HG03520 (cell line): ENCODE results near the gene FAM120A.

Experiments used
- ATAC-seq: cut with Tn5 transposase; IDR thresholded peaks from one replicate; pipeline ENCODE4 v1.9.1; 2021; ENCODE audit warnings: mild to moderate bottlenecking, moderate library complexity; ENCODE audit not compliant: unreplicated experiment

Gene FAM120A

GRCh38 chr9:93546356-93546755 is 94.9 kb downstream of the FAM120A start:
- no peak for ATAC-seq

- no peak for ATAC-seq
Measured at GRCh38 chr9:93549611-93550010, 98.1 kb downstream of the FAM120A start.

GRCh38 chr9:93552923-93553322 is 101.4 kb downstream of the FAM120A start:
- ATAC-seq = no peak

GRCh38 chr9:93555370-93555769 is 103.9 kb downstream of the FAM120A start:
- ATAC-seq = no peak

GRCh38 chr9:93557366-93558137 is 106.1 kb downstream of the FAM120A start:
- ATAC-seq = no peak

GRCh38 chr9:93558503-93558902 is 107.0 kb downstream of the FAM120A start:
- no peak for ATAC-seq

- no peak for ATAC-seq
Measured at GRCh38 chr9:93560991-93561390, 109.5 kb downstream of the FAM120A start.

- no peak for ATAC-seq
Measured at GRCh38 chr9:93562157-93562556, 110.7 kb downstream of the FAM120A start.

GRCh38 chr9:93565089-93565488 is 113.6 kb downstream of the FAM120A start:
- no peak for ATAC-seq

DNA sequence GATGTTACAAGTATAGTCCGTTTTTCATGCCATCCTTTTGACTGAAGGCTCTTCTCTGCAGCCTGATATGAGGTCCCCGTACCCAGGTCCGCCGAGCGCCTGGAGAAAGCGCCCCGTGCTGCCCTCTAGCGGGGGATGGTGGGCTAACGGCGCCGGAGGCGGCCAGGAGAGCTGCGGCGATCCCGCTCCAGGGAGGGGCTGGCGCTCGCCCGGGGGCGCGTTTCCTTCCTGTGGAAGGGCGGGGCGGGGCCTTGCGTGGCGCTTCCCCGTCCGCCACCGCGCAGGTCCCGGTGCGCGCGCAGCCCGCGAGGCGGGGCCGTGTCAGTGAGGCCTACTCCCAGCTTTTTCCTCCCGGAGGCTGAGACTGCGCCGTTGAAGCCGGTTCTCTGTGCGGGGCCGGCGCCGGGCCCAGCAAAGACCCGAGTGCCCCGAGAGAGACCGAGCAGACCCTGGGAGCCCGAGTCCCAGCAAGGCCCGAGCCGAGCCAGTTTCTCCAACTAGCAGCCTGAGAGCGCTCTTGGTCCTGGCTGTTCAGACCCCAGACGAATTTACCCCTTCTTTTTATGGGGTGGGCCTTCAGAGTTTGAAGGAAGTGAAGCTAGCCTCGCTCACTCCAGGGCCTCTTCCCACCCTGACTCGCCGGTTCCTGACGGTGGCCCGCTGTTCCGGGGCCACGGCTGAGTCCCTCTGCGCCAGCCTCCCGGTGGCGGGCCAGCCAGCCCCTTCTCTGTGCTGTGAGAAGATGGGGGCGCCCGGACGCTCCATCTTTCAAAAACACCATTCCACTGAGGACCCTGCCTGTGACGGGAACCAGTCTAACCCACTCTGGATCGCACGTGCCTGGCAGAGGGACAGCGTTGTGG is 115.2 kb downstream of the FAM120A start:
- ATAC-seq = peak; percentile 93

DNA sequence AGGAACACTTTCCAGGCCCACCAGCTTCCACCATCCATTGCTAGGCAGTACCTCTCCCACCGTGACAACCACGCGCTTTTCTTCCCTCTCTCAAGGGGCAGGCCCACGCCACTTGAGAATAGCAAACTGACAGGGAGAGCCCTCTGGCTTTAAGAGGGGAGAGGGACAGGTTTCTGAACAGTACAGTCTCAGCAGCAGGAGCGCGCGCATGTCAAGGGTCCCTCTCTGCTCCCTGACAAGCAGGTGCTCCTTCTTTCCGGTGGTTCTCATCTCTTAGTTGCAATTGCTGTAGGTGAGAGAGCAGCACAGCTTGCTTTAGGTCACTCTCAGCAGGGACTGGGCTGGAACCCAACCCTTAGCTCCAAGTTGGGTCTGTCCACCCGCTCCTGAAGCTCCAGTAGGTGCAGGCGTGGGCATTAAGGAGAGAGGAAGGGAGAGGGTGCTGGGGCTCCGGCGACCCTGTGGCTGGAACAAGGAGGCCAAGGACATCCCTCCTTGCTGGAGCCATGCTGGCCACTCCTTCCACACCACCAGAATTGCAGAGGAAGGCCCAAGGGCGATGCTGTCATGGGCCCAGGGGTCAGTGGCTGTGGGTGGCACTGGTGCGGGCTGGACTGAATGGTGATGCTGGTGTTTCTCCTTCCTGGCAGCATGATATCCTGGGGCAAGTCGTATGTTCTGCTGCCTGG is 115.9 kb downstream of the FAM120A start:
- ATAC-seq = no peak

GRCh38 chr9:93568169-93568568 is 116.7 kb downstream of the FAM120A start:
- no peak for ATAC-seq

DNA sequence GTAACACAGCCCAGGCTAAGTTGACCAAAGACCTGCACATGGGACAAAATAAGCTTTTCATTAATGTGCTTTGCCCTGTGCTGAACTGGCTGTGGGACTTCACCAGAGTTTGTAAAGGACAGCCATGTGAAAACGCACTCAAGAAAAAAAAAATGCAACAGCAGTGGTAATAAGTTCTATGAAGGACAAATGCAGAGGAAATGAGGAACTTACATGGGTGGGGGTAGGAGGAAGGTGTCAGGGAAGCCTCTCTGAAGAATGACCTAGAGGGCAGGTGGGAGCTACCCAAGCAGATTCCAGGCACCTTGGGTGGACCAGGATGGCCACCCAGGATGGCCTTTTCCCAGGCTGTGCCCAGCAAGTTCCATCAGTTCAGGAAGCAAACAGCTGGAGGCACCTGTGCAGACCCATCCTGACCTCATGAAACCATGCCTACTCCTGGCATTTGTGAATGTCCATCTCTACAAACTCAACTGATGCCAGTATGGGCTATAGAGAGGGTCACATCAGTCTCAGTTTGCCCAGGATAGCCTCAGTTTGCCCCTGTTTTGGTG is 118.2 kb downstream of the FAM120A start:
- ATAC-seq = no peak

- no peak for ATAC-seq
Measured at GRCh38 chr9:93572221-93572620, 120.7 kb downstream of the FAM120A start.

DNA sequence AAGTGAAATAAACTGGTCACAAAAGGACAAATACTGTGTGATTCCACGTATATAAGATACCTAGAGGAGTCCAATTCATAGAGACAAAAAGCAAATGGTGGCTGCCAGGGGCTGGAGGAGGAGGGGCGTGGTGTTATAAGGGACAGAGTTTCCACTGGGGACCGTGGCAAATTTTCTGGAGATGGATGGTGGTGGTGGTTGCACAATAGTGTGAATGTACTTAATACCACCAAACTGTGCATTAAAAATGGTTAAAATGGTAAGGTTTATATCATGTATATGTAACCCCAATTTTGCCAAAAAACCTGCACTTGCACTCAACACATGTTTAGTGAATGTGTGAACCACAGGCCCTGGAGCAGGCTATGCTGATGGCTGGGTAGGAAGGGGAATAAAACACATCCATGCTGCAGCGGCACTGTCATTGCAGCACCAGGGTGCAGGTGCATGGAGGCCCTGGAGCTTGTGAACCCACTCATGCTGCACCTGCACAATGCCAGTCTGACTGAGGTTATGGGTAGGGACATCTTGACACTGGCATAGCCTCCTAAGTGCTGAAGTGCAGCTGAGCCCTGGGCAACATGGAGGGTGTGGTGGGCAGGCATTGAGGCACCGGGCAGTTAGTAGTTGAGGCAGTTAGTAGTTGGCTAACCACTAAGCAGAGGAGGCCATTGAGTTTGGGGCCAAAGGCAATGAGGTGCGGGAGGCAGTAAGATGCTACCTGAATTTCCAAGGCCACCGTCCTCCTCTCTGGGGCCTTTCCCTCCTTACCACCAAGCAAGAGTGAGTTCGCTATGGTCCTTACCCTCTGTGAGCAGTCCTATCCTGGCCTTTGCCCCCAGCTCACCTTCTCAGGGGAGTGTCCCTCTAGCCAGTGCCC is 121.4 kb downstream of the FAM120A start:
- no peak for ATAC-seq

DNA sequence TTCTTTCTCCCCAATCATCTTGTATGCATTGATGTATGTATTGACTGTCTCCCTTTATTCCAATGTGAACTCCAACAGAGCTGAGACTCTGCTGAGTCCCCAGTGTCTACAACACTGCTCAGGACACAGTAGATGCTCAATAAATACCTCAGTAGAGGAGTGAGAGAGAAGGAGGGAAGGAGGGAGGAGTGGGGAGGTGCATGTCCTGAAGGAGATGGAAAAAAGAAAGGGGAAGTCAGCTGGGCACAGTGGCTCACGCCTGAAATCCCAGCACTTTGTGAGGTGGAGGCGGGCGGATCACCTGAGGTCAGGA is 122.0 kb downstream of the FAM120A start:
- no peak for ATAC-seq

GRCh38 chr9:93574091-93574899 is 122.8 kb downstream of the FAM120A start:
- no peak for ATAC-seq

DNA sequence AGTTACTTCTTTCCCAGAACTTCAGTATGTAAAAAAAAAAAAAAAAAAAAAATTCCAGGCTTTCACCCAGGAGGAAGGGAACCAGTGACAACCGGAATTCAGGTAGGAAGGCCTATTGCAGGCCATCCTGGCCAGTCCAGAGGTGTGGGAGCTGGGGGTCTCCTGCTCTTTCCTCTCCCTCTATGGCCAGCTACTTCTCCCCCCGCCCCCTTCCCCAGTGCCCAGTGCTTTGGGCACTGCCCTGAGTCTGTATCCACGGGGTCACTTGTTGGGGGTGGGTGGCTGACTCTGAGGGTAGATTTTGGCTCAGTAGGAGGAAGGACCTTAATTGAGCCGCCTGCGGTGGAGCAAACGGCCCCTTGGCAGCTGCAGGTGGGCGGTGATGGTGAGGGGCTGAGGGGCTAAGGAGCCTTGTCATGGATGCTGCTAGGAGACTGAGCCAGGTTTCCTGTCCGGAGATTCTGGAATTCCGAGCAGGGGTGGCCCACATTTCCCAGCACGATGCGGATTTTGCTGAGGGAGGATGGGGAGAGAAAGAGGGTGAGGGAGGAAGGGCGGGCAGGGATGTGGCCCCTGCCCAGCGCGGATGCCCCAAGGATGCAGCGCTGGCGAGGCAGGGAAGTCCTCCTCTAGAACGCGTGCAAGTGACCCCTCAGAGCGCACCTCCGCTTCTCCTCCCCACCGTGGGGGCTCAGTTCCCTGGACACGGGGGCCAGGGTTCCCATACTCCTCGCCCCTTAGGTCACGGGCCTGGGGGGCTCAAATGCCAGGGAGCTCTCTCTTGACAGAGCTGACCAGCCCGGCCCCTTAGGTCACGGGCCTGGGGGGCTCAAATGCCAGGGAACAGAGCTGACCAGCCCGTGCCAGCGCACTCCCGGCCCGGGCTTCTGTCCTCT is 123.7 kb downstream of the FAM120A start:
- ATAC-seq = no peak
